DMS53 treated with DMSO at 0.1 percent for 48 hours (cell line): ENCODE measurements around the gene RASA3.

Experiments
- DNase-seq: peaks from one replicate; lab custom pipeline; 2025; ENCODE audit not compliant: unreplicated experiment; lab: John Stamatoyannopoulos, UW

RASA3 gene

GRCh38 chr13:114057166-114058050, 75.0 kb downstream of the RASA3 start:
- no peak for DNase-seq

- no peak for DNase-seq
Observed at GRCh38 chr13:114056205-114057013, 76.0 kb downstream of the RASA3 start.

GRCh38 chr13:114055766-114056165, 76.7 kb downstream of the RASA3 start:
- no peak for DNase-seq

GRCh38 chr13:114054830-114055439, 77.5 kb downstream of the RASA3 start:
- DNase-seq = no peak

- DNase-seq = no peak
Observed at GRCh38 chr13:114054264-114054663, 78.2 kb downstream of the RASA3 start.

GRCh38 chr13:114053026-114053425, 79.4 kb downstream of the RASA3 start:
- no peak for DNase-seq

GRCh38 chr13:114050536-114051450, 81.6 kb downstream of the RASA3 start:
- DNase-seq = no peak

- DNase-seq = no peak
Observed at GRCh38 chr13:114049626-114050101, 82.8 kb downstream of the RASA3 start.

GRCh38 chr13:114049026-114049425, 83.4 kb downstream of the RASA3 start:
- no peak for DNase-seq

- DNase-seq = no peak
Observed at GRCh38 chr13:114048443-114048842, 84.0 kb downstream of the RASA3 start.

- peak; percentile 11 for DNase-seq
Observed at GRCh38 chr13:114047358-114047881, 85.0 kb downstream of the RASA3 start.

- DNase-seq = no peak
Observed at GRCh38 chr13:114046431-114046975, 85.9 kb downstream of the RASA3 start.

- no peak for DNase-seq
Observed at GRCh38 chr13:114045113-114045735, 87.2 kb downstream of the RASA3 start.

GRCh38 chr13:114044486-114044885, 87.9 kb downstream of the RASA3 start:
- DNase-seq = no peak

GRCh38 chr13:114043421-114044053, 88.9 kb downstream of the RASA3 start:
- DNase-seq = peak; percentile 66

- DNase-seq = no peak
Observed at GRCh38 chr13:114042066-114042815, 90.2 kb downstream of the RASA3 start.

GRCh38 chr13:114041493-114041892, 90.9 kb downstream of the RASA3 start:
- no peak for DNase-seq

- DNase-seq = no peak
Observed at GRCh38 chr13:114039471-114040141, 92.8 kb downstream of the RASA3 start.
